K562 (cell line): ENCODE results near the gene MSANTD1. TPM values are rescaled to one million over a fixed set of nuclear protein-coding genes. Genes with fewer than 3 reads are reported as not detected.

ENCODE experiments used
- ATAC-seq: fragments of 200-7000 bp; cut with Tn5 transposase; 3 replicates; pipeline ENCODE4 v1.9.1; 2020; ENCODE audit warnings: moderate library complexity
- BruUV-seq: library from RNA; stranded (reverse); fragments of 400-500 nt; replicated peaks from 2 replicates; lab custom pipeline; 2021; lab: Mats Ljungman, UMichigan
- CTCF ChIA-PET: fragments of 300-600 bp; formaldehyde crosslinking; extraction: SDS; loops from one replicate; lab custom pipeline; 2021; ENCODE audit warnings: low intra/inter-chr PET ratio; lab: Yijun Ruan, JAX
- POLR2A ChIA-PET: fragments of 300-600, 350-650 bp; sonication (Branson Sonifier 250); formaldehyde crosslinking; extraction: SDS; loops from one replicate; lab custom pipeline; 2021; ENCODE audit warnings: antibody characterized with exemption, inconsistent platforms; lab: Yijun Ruan, JAX
- DNase-seq, 4 experiments: peaks; one replicate each; pipeline versions ENCODE4 v3.0.0 to v3.0.0-alpha.2; 2011 to 2018; ENCODE audit warnings: low spot score in 3 of 4, mixed read lengths in 3 of 4; ENCODE audit errors: extremely low read depth in 1 of 4
- FAIRE-seq: peaks from 2 replicates; lab custom pipeline; 2011; peaks lifted over from hg19 to GRCh38; lab: Jason Lieb, UNC
- H2AFZ ChIP-seq: 2 replicates; pipeline ENCODE4 v1.6.0; 2011; ENCODE audit warnings: low read depth, low read length, control low read depth, inconsistent platforms
- H3K27ac ChIP-seq: fragments of 200-600 bp; 3 replicates; pipeline ENCODE4 v1.8.0; 2011; ENCODE audit warnings: low read depth, mild to moderate bottlenecking, control low read depth, inconsistent platforms, low read length, moderate library complexity, mixed read lengths; ENCODE audit errors: extremely low read depth
- H3K27me3 ChIP-seq, 2 experiments: fragments of 300-600 bp in 1 of 2; 2 replicates in 1 of 2; 3 replicates in 1 of 2; pipeline versions ENCODE4 v1.6.0 to v1.8.0; 2011; ENCODE audit warnings: inconsistent platforms in 2 of 2, low read length in 2 of 2, mild to moderate bottlenecking in 1 of 2, mixed read lengths in 1 of 2, moderate library complexity in 1 of 2; ENCODE audit not compliant: control insufficient read depth in 2 of 2, insufficient read depth in 2 of 2
- H3K36me3 ChIP-seq: fragments of 300-600 bp; 3 replicates; pipeline ENCODE4 v1.8.0; 2011; ENCODE audit warnings: mild to moderate bottlenecking, low read length, inconsistent platforms; ENCODE audit not compliant: control insufficient read depth, insufficient read depth
- H3K4me1 ChIP-seq, 2 experiments: fragments of 200-600 bp in 1 of 2; replicated peaks in 1 of 2; 2 replicates in 1 of 2; 3 replicates in 1 of 2; pipeline versions ENCODE4 v1.5.1 to v1.8.0; 2011; ENCODE audit warnings: inconsistent platforms in 2 of 2, low read length in 2 of 2, mild to moderate bottlenecking in 1 of 2, mixed read lengths in 1 of 2, moderate library complexity in 1 of 2; ENCODE audit not compliant: control insufficient read depth in 2 of 2, insufficient read depth in 2 of 2
- H3K4me2 ChIP-seq: 2 replicates; pipeline ENCODE4 v1.6.1; 2011; ENCODE audit warnings: low read length, control low read depth, inconsistent platforms, mixed read lengths; ENCODE audit not compliant: insufficient read depth
- H3K4me3 ChIP-seq: fragments of 200-600 bp; sonication (generic), shearing (Covaris generic); 2 replicates; pipeline ENCODE4 v1.5.1; 2016; ENCODE audit warnings: control low read depth, inconsistent platforms
- H3K79me2 ChIP-seq: fragments of 200-600 bp; 3 replicates; pipeline ENCODE4 v1.8.0; 2011; ENCODE audit warnings: low read length, inconsistent platforms; ENCODE audit not compliant: control insufficient read depth, insufficient read depth
- H3K9ac ChIP-seq, 2 experiments: 2 replicates each; pipeline versions ENCODE4 v1.6.0 to v1.6.1; 2011; ENCODE audit warnings: low read depth in 2 of 2, low read length in 2 of 2, control low read depth in 1 of 2, inconsistent platforms in 1 of 2, mild to moderate bottlenecking in 1 of 2, mixed read lengths in 1 of 2; ENCODE audit not compliant: insufficient read depth in 1 of 2
- H3K9me1 ChIP-seq: one replicate; pipeline ENCODE4 v1.6.0; 2011; ENCODE audit warnings: inconsistent platforms, mild to moderate bottlenecking, low read length, moderate library complexity; ENCODE audit not compliant: control insufficient read depth, insufficient read depth
- H3K9me3 ChIP-seq: replicated peaks from 2 replicates; pipeline ENCODE4 v1.5.1; 2011; ENCODE audit warnings: low read depth, low read length, inconsistent platforms; ENCODE audit not compliant: control insufficient read depth, insufficient read depth
- H4K20me1 ChIP-seq: replicated peaks from 2 replicates; pipeline ENCODE4 v1.6.1; 2011; ENCODE audit warnings: low read length, inconsistent platforms, mixed read lengths; ENCODE audit not compliant: control insufficient read depth, insufficient read depth
- HDAC8 ChIP-seq: fragments of 450-650 bp; IDR thresholded peaks from 2 replicates; pipeline ENCODE4 v1.6.1; 2016; ENCODE audit warnings: mild to moderate bottlenecking, missing genetic modification characterization, moderate library complexity, missing compliant biosample characterization
- JUN ChIP-seq, 2 experiments: sonication (generic) in 1 of 2; formaldehyde crosslinking in 1 of 2; IDR thresholded peaks; 2 replicates each; pipeline versions ENCODE4 v1.6.1 to v1.8.0; 2012 to 2022; ENCODE audit warnings: borderline replicate concordance in 2 of 2, mild to moderate bottlenecking in 2 of 2, improper control_type of control experiment in 1 of 2, low read depth in 1 of 2, low read length in 1 of 2, missing genetic modification reagents in 1 of 2
- RBFOX2 ChIP-seq: fragments of 200-400 bp; formaldehyde crosslinking; IDR thresholded peaks from 2 replicates; pipeline ENCODE4 v1.6.1; 2017; ENCODE audit warnings: low read depth, mild to moderate bottlenecking, low read length, moderate library complexity
- RBM17 ChIP-seq: fragments of 200-400 bp; formaldehyde crosslinking; IDR thresholded peaks from 2 replicates; pipeline ENCODE4 v1.6.1; 2017; ENCODE audit warnings: low read depth, mild to moderate bottlenecking, low read length, borderline replicate concordance
- SIRT6 ChIP-seq: IDR thresholded peaks from one replicate; pipeline ENCODE4 v1.6.1; 2012; ENCODE audit warnings: low read depth, mild to moderate bottlenecking, control low read depth, inconsistent platforms, low read length, moderate library complexity
- SLC30A9 ChIP-seq: fragments of 250-450 bp; sonication (Bioruptor Pico); IDR thresholded peaks from 2 replicates; pipeline ENCODE4 v1.8.0; 2022; ENCODE audit warnings: mild to moderate bottlenecking, moderate library complexity
- WGBS: fragments of 100-300 bp; shearing (Covaris generic); methylation state at CpG from one replicate; pipeline ENCODE4 v1.1.6; 2016; ENCODE audit warnings: low coverage, mixed read lengths; ENCODE audit not compliant: insufficient coverage; ENCODE audit errors: missing lambda C conversion rate; 5-methylcytosine and 5-hydroxymethylcytosine counted together
- in situ Hi-C: fragments of 300-500 bp; cut with MboI; formaldehyde crosslinking; loops from 4 replicates; pipeline ENCODE4 v1.15.0; 2018; ENCODE audit warnings: inconsistent platforms, mixed read lengths
- intact Hi-C: fragments of 100-400 bp; cut with micrococcal nuclease; formaldehyde crosslinking; loops from 2 replicates; pipeline ENCODE4 v1.14.2; 2022
- polyA plus RNA-seq, 8 experiments: library from polyadenylated mRNA; depleted of rRNA in 4 of 8; stranded (reverse) in 5 of 8; unstranded in 3 of 8; fragments of >200 nt; fragmentation: Nextera tagmentation in 2 of 8; fragmentation: Illumina TruSeq in 1 of 8; extraction: Ambion mirVana in 2 of 8; extraction: Trizol in 1 of 8; gene quantifications; 2 replicates each; pipeline versions ENCODE4 v1.2.1 to v1.2.3, GENCODE V29; 2011 to 2014; ENCODE audit warnings: inconsistent platforms in 1 of 8, missing spikeins in 1 of 8
- total RNA-seq, 7 experiments: library from RNA; depleted of rRNA in 6 of 7; stranded (reverse); fragments of >200 nt in 6 of 7; fragmentation: Illumina TruSeq in 2 of 7; extraction: Trizol in 2 of 7; gene quantifications; 2 replicates each; pipeline versions ENCODE4 v1.2.1 to v1.2.3, GENCODE V29; 2011 to 2021; ENCODE audit warnings: low replicate concordance in 1 of 7
- TF ChIP-seq, protein P1 (sequence below): fragments of 250-450 bp; sonication (Bioruptor Pico); IDR thresholded peaks from 2 replicates; pipeline ENCODE4 v1.5.0; 2020; ENCODE audit warnings: mild to moderate bottlenecking

The MSANTD1 gene
- total and polyA plus RNA-seq, 9 of the 15 experiments (the other 6 are each of a cell fraction or from before 2014, with no cell fraction given) = 0.04 to 0.09 (median 0.07) TPM; not detected in 6

DNA sequence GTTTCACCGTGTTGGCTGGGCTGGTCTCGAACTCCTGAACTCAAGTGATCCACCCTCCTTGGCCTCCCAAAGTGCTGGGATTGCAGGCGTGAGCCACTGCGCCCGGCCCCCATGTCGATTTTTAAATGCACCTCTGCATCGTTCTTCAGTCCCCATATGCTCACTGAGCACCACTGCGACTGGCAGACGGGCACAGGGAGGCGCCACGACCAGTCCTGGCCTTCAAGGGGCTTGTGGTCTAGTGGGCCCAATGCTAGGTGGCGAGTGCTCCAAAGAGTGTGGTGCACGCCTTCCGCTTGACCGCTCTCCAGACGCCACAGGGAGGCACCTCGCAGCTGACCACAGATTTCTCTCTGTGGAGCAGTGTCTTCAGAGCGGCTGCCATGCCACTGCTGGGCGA is 11.7 kb upstream of the MSANTD1 start:
- no peak overlapping the region for H3K9ac ChIP-seq
- no peak for FAIRE-seq
- BruUV-seq = no TSS peak
- H3K79me2 ChIP-seq = no peaks in the 10 kb centered on the region
- H3K9me1 ChIP-seq = peaks cover 2% of the 10 kb centered on the region
- in situ Hi-C loops = no loop called here
- no peaks in the 10 kb centered on the region for H3K27me3 ChIP-seq
- H3K4me1 ChIP-seq = peaks cover 15 to 39% of the 10 kb centered on the region in 2 experiments; a peak in 4 of 5 replicates
- no peak overlapping the region for H3K27ac ChIP-seq
- no peaks in the 10 kb centered on the region for H3K9me3 ChIP-seq
- H4K20me1 ChIP-seq = no peaks in the 10 kb centered on the region; the same call in 1 of the 2 replicates
- intact Hi-C loops = no loop called here
- POLR2A ChIA-PET = no interaction called here
- ATAC-seq = no peak
- CTCF ChIA-PET = no interaction called here
- no peak overlapping the region for H2AFZ ChIP-seq
- DNase-seq = no peak
- no peak overlapping the region for H3K4me3 ChIP-seq
- H3K36me3 ChIP-seq = peaks cover 26% of the 10 kb centered on the region; the same call in 2 of the 3 replicates
- TF ChIP-seq HDAC8 (no peak), JUN (IDR thresholded peaks at IDR 0.05; ENCODE audit: borderline replicate concordance, low read depth, low read length) (no peak), JUN (CRISPR knock-in tag; IDR thresholded peaks at IDR 0.05; ENCODE audit: borderline replicate concordance) (no peak), SLC30A9 (CRISPR knock-in tag) (no peak), SIRT6 (no peak), RBFOX2 (no peak), RBM17 (no peak)
- TF ChIP-seq, protein P1, sequence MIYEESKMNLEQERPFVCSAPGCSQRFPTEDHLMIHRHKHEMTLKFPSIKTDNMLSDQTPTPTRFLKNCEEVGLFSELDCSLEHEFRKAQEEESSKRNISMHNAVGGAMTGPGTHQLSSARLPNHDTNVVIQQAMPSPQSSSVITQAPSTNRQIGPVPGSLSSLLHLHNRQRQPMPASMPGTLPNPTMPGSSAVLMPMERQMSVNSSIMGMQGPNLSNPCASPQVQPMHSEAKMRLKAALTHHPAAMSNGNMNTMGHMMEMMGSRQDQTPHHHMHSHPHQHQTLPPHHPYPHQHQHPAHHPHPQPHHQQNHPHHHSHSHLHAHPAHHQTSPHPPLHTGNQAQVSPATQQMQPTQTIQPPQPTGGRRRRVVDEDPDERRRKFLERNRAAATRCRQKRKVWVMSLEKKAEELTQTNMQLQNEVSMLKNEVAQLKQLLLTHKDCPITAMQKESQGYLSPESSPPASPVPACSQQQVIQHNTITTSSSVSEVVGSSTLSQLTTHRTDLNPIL = no peak
- H3K4me2 ChIP-seq = no peak overlapping the region
- 81% methylated on average over 18 of the region's 19 CpGs for WGBS
